KBM-7 (cell line): ENCODE data around the gene EGFL7.

ENCODE experiments used
- DNase-seq: peaks from one replicate; pipeline ENCODE4 v3.0.0-alpha.2; 2015
- in situ Hi-C: fragments of 300-500 bp; cut with MboI; formaldehyde crosslinking; loops from 2 replicates; pipeline ENCODE4 v1.14.3; 2020; ENCODE audit warnings: low sequenced_read_pairs, low pct_unique_long_range_greater_than_20kb, mixed read lengths

The EGFL7 gene

GRCh38 chr9:136721339-136722092 lies 58.8 kb downstream of the EGFL7 start:
- DNase-seq = no peak
- in situ Hi-C loops = no loop called here
